Naive thymus-derived CD4-positive, alpha-beta T cell (primary cell): ENCODE data around the gene USP8. TPM values are rescaled to one million over a fixed set of nuclear protein-coding genes. Genes with fewer than 3 reads are reported as not detected.

ENCODE experiments used
- ATAC-seq: fragments of 150-1000 bp; cut with Tn5 transposase; 2 replicates; pipeline ENCODE4 v1.10.0; 2021; ENCODE audit warnings: mild to moderate bottlenecking, moderate library complexity
- CTCF ChIA-PET: fragments of 350-600 bp; sonication (Branson Sonifier 250); formaldehyde crosslinking; loops from one replicate; lab custom pipeline; 2021; ENCODE audit warnings: antibody characterized with exemption; lab: Charles Lee
- POLR2A ChIA-PET: fragments of 350-600 bp; sonication (Branson Sonifier 250); formaldehyde crosslinking; loops from one replicate; lab custom pipeline; 2021; ENCODE audit warnings: antibody characterized with exemption, inconsistent platforms; lab: Charles Lee
- DNase-seq, 9 donors: peaks; one replicate each; pipeline versions ENCODE4 v3.0.0 to v3.0.0-alpha.2; 2020 to 2022; ENCODE audit warnings: mixed read lengths in 1 of 9
- H3K27ac ChIP-seq: one replicate; pipeline ENCODE4 v1.7.0; 2013; ENCODE audit warnings: mild to moderate bottlenecking, low read depth, low read length, moderate library complexity
- H3K27me3 ChIP-seq, 2 donors: one replicate each; pipeline ENCODE4 v1.7.0; 2013; ENCODE audit warnings: low read length in 2 of 2, mild to moderate bottlenecking in 2 of 2, moderate library complexity in 2 of 2; ENCODE audit not compliant: control insufficient read depth in 2 of 2, insufficient read depth in 2 of 2
- H3K36me3 ChIP-seq, 3 experiments: 1 replicate in 2 of 3; 2 replicates in 1 of 3; pipeline ENCODE4 v1.7.0; 2013; ENCODE audit warnings: low read length in 3 of 3, mild to moderate bottlenecking in 3 of 3, moderate library complexity in 1 of 3; ENCODE audit not compliant: insufficient read depth in 3 of 3, control insufficient read depth in 2 of 3
- H3K4me1 ChIP-seq, 2 donors: one replicate each; pipeline ENCODE4 v1.7.0; 2013; ENCODE audit warnings: low read length in 2 of 2, mild to moderate bottlenecking in 2 of 2, moderate library complexity in 1 of 2; ENCODE audit not compliant: control insufficient read depth in 2 of 2, insufficient read depth in 2 of 2
- H3K4me3 ChIP-seq: 2 replicates; pipeline ENCODE4 v1.7.0; 2013; ENCODE audit warnings: mild to moderate bottlenecking, low read length
- H3K9me3 ChIP-seq, 3 experiments: 1 replicate in 2 of 3; 2 replicates in 1 of 3; pipeline ENCODE4 v1.7.0; 2013; ENCODE audit warnings: low read length in 3 of 3; ENCODE audit not compliant: control insufficient read depth in 2 of 3
- H3K27ac Mint-ChIP-seq, 9 donors: one replicate each; pipeline ENCODE4 v1.8.0; 2020 to 2022; ENCODE audit warnings: mixed read lengths in 9 of 9, mild to moderate bottlenecking in 8 of 9, moderate library complexity in 5 of 9, inconsistent platforms in 2 of 9
- H3K27me3 Mint-ChIP-seq, 5 donors: one replicate each; pipeline ENCODE4 v1.8.0; 2021 to 2022; ENCODE audit warnings: mixed read lengths in 5 of 5, mild to moderate bottlenecking in 1 of 5
- H3K36me3 Mint-ChIP-seq, 5 donors: one replicate each; pipeline ENCODE4 v1.8.0; 2020 to 2022; ENCODE audit warnings: mixed read lengths in 5 of 5, mild to moderate bottlenecking in 3 of 5, inconsistent platforms in 1 of 5
- H3K4me1 Mint-ChIP-seq, 7 donors: one replicate each; pipeline ENCODE4 v1.8.0; 2020 to 2022; ENCODE audit warnings: mixed read lengths in 7 of 7, mild to moderate bottlenecking in 3 of 7, inconsistent platforms in 1 of 7
- H3K4me3 Mint-ChIP-seq, 10 donors: one replicate each; pipeline ENCODE4 v1.8.0; 2020 to 2022; ENCODE audit warnings: mild to moderate bottlenecking in 10 of 10, mixed read lengths in 10 of 10, moderate library complexity in 6 of 10, inconsistent platforms in 2 of 10
- H3K9me3 Mint-ChIP-seq, 11 donors: one replicate each; pipeline ENCODE4 v1.8.0; 2020 to 2022; ENCODE audit warnings: mixed read lengths in 11 of 11, mild to moderate bottlenecking in 4 of 11, inconsistent platforms in 1 of 11, moderate library complexity in 1 of 11
- intact Hi-C, 2 donors: fragments of 100-400 bp; cut with micrococcal nuclease; formaldehyde crosslinking; loops; one replicate each; pipeline ENCODE4 v1.15.1; 2023
- polyA plus RNA-seq, 2 donors: library from polyadenylated mRNA; unstranded; fragments of 300-500 nt; fragmentation: Illumina TruSeq; gene quantifications; one replicate each; pipeline ENCODE4 v1.2.3, GENCODE V29; 2021
- total RNA-seq, 6 experiments: library from RNA in 5 of 6; stranded (reverse) in 5 of 6; gene quantifications; 1 replicate in 5 of 6; 2 replicates in 1 of 6; pipeline ENCODE4 v1.2.3 and lab custom pipeline; 2021 to 2026

The USP8 gene
- total and polyA plus RNA-seq, 7 experiments from 2014 or later, result 34.7 to 61.8 (median 56.2) TPM

GRCh38 chr15:50506121-50506520 is 81.9 kb downstream of the USP8 start:
- Mint-ChIP-seq H3K27me3 (no peaks in the 10 kb centered on the region), H3K36me3 (peaks cover 4 to 28% (median 6%) of the 10 kb centered on the region in 5 donors), H3K27ac (no peak overlapping the region), H3K9me3 (peaks cover 0 to 2% (median 0%) of the 10 kb centered on the region in 11 donors), H3K4me1 (peaks cover 0 to 11% (median 0%) of the 10 kb centered on the region in 7 donors), H3K4me3 (no peak overlapping the region)
- DNase-seq, result no peak
- Histone ChIP-seq H3K4me1 (no peaks in the 10 kb centered on the region), H3K36me3 (peaks cover 0 to 7% (median 0%) of the 10 kb centered on the region in 3 experiments), H3K9me3 (no peaks in the 10 kb centered on the region), H3K27me3 (no peaks in the 10 kb centered on the region), H3K4me3 (no peak overlapping the region), H3K27ac (no peak overlapping the region)
- no peak for ATAC-seq
- CTCF ChIA-PET, result no interaction called here
- intact Hi-C loops, result no loop called here
- POLR2A ChIA-PET, result no interaction called here

GRCh38 chr15:50513001-50513400 is 88.8 kb downstream of the USP8 start:
- Mint-ChIP-seq H3K27ac (no peak overlapping the region), H3K27me3 (no peaks in the 10 kb centered on the region), H3K4me3 (no peak overlapping the region), H3K36me3 (peaks cover 0 to 14% (median 4%) of the 10 kb centered on the region in 5 donors), H3K9me3 (peaks cover 0 to 20% (median 4%) of the 10 kb centered on the region in 11 donors), H3K4me1 (no peaks in the 10 kb centered on the region)
- intact Hi-C loops, result no loop called here
- CTCF ChIA-PET, result no interaction called here
- Histone ChIP-seq H3K27ac (no peak overlapping the region), H3K4me1 (no peaks in the 10 kb centered on the region), H3K36me3 (no peaks in the 10 kb centered on the region), H3K4me3 (no peak overlapping the region), H3K27me3 (no peaks in the 10 kb centered on the region), H3K9me3 (no peaks in the 10 kb centered on the region)
- ATAC-seq (no peak), DNase-seq (no peak)
- POLR2A ChIA-PET, result no interaction called here

- H3K9me3 ChIP-seq, result no peaks in the 10 kb centered on the region
- Mint-ChIP-seq H3K27me3 (no peaks in the 10 kb centered on the region), H3K4me3 (no peak overlapping the region), H3K27ac (no peak overlapping the region), H3K36me3 (peaks cover 0 to 7% (median 3%) of the 10 kb centered on the region in 5 donors), H3K9me3 (peaks cover 0 to 33% (median 5%) of the 10 kb centered on the region in 11 donors), H3K4me1 (no peaks in the 10 kb centered on the region)
- intact Hi-C loops, result no loop called here
- no peaks in the 10 kb centered on the region for H3K36me3 ChIP-seq
- H3K27ac ChIP-seq, result no peak overlapping the region
- no peaks in the 10 kb centered on the region for H3K4me1 ChIP-seq
- no peak overlapping the region for H3K4me3 ChIP-seq
- DNase-seq (no peak), ATAC-seq (no peak)
- ChIA-PET CTCF (no interaction called here), POLR2A (no interaction called here)
- H3K27me3 ChIP-seq, result no peaks in the 10 kb centered on the region
Observed at GRCh38 chr15:50519740-50520425, 95.7 kb downstream of the USP8 start.

- CTCF ChIA-PET, result no interaction called here
- H3K36me3 Mint-ChIP-seq, result peaks cover 0 to 7% (median 3%) of the 10 kb centered on the region in 5 donors
- Histone ChIP-seq H3K4me3 (no peak overlapping the region), H3K36me3 (no peaks in the 10 kb centered on the region), H3K9me3 (no peaks in the 10 kb centered on the region), H3K27me3 (no peaks in the 10 kb centered on the region), H3K4me1 (no peaks in the 10 kb centered on the region), H3K27ac (no peak overlapping the region)
- H3K27ac Mint-ChIP-seq, result no peak overlapping the region
- no peak overlapping the region for H3K4me3 Mint-ChIP-seq
- ATAC-seq (no peak), DNase-seq (no peak)
- intact Hi-C loops, result no loop called here
- peaks cover 0 to 8% (median under 1%) of the 10 kb centered on the region in 11 donors for H3K9me3 Mint-ChIP-seq
- no peaks in the 10 kb centered on the region for H3K27me3 Mint-ChIP-seq
- POLR2A ChIA-PET, result no interaction called here
- no peaks in the 10 kb centered on the region for H3K4me1 Mint-ChIP-seq
Observed at GRCh38 chr15:50523851-50524251, 99.6 kb downstream of the USP8 start.

GRCh38 chr15:50531163-50531562 is 107.0 kb downstream of the USP8 start:
- Mint-ChIP-seq H3K4me3 (no peak overlapping the region), H3K9me3 (no peaks in the 10 kb centered on the region), H3K36me3 (peaks cover 0 to 3% (median 0%) of the 10 kb centered on the region in 5 donors), H3K27ac (no peak overlapping the region), H3K4me1 (peaks cover 0 to 4% (median 0%) of the 10 kb centered on the region in 7 donors), H3K27me3 (no peaks in the 10 kb centered on the region)
- no peaks in the 10 kb centered on the region for H3K36me3 ChIP-seq
- DNase-seq (no peak), ATAC-seq (no peak)
- CTCF ChIA-PET, result no interaction called here
- no peaks in the 10 kb centered on the region for H3K27me3 ChIP-seq
- no peaks in the 10 kb centered on the region for H3K4me1 ChIP-seq
- intact Hi-C loops, result no loop called here
- POLR2A ChIA-PET, result no interaction called here
- H3K27ac ChIP-seq, result no peak overlapping the region
- H3K9me3 ChIP-seq, result no peaks in the 10 kb centered on the region
- H3K4me3 ChIP-seq, result no peak overlapping the region

- Histone ChIP-seq H3K9me3 (no peaks in the 10 kb centered on the region), H3K27ac (no peak overlapping the region), H3K36me3 (no peaks in the 10 kb centered on the region), H3K4me3 (no peak overlapping the region), H3K27me3 (no peaks in the 10 kb centered on the region), H3K4me1 (no peaks in the 10 kb centered on the region)
- no peak overlapping the region for H3K4me3 Mint-ChIP-seq
- H3K4me1 Mint-ChIP-seq, result peaks cover 0 to 4% (median 0%) of the 10 kb centered on the region in 7 donors
- no peak for ATAC-seq
- H3K9me3 Mint-ChIP-seq, result no peaks in the 10 kb centered on the region
- H3K27me3 Mint-ChIP-seq, result peaks cover 0 to 1% (median 0%) of the 10 kb centered on the region in 5 donors
- no peak for DNase-seq
- ChIA-PET POLR2A (no interaction called here), CTCF (no interaction called here)
- intact Hi-C loops, result no loop called here
- H3K27ac Mint-ChIP-seq, result no peak overlapping the region
- H3K36me3 Mint-ChIP-seq, result peaks cover 0 to 3% (median 0%) of the 10 kb centered on the region in 5 donors
Observed at GRCh38 chr15:50531766-50532165, 107.6 kb downstream of the USP8 start.

- no peak overlapping the region for H3K27ac Mint-ChIP-seq
- ATAC-seq, result no peak
- H3K27me3 Mint-ChIP-seq, result peaks cover 9 to 16% (median 14%) of the 10 kb centered on the region in 5 donors
- intact Hi-C loops, result no loop called here
- H3K27ac ChIP-seq, result no peak overlapping the region
- H3K27me3 ChIP-seq, result no peaks in the 10 kb centered on the region
- no peak for DNase-seq
- H3K9me3 ChIP-seq, result no peaks in the 10 kb centered on the region
- ChIA-PET POLR2A (no interaction called here), CTCF (interaction anchor here (0.6 kb wide), 1 partner anchor 16 kb away, joined by 3 read pairs; no protein-coding TSS in a partner anchor)
- no peaks in the 10 kb centered on the region for H3K36me3 Mint-ChIP-seq
- peaks cover 0 to 2% (median 0%) of the 10 kb centered on the region in 7 donors for H3K4me1 Mint-ChIP-seq
- no peak overlapping the region for H3K4me3 ChIP-seq
- no peaks in the 10 kb centered on the region for H3K4me1 ChIP-seq
- H3K4me3 Mint-ChIP-seq, result no peak overlapping the region
- no peaks in the 10 kb centered on the region for H3K9me3 Mint-ChIP-seq
- no peaks in the 10 kb centered on the region for H3K36me3 ChIP-seq
Observed at GRCh38 chr15:50542887-50543210, 118.6 kb downstream of the USP8 start.
